ENCODE results near the gene CCDC117.

- TF ChIP-seq POLR2A (IDR thresholded peaks at IDR 0.05), result no peak
- TF ChIP-seq CTCF (IDR thresholded peaks at IDR 0.05), result no peak
These were observed 12.5 kb upstream of the CCDC117 start for GRCh38 chr22:28759861-28760560.
